ENCODE results near the gene CHIA. TPM values are rescaled to one million over a fixed set of nuclear protein-coding genes. Genes with fewer than 3 reads are reported as not detected.

The CHIA gene
- total and polyA plus RNA-seq, 2 of the 13 experiments (the other 11 are each of a cell fraction or from before 2014, with no cell fraction given), result not detected

DNA sequence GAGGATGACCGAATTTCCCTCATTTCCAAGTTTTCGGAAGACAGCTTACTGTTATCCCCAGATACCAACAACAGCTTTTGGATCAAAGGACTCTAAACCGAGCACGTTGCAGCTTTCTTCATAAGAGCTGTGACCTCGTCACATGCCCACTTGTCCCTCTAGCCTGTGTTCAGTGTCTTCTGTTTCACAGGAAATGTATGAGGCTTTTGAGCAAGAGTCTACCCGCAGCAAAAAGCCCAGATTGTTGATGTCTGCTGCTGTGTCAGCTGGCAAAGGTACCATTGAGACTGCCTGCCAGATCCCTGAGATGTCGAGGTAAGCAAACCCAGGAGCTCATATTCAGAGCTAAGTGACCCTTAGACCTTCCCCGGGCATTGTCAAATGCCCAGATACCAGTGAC, 39.1 kb upstream of the CHIA start:
- Histone ChIP-seq H3K79me2 (ENCODE audit: insufficient read depth, low read length) (no peaks in the 10 kb centered on the region), H3K4me1 (ENCODE audit: insufficient read depth, low read length) (peaks cover 70% of the 10 kb centered on the region), H3K4me2 (ENCODE audit: low read depth, low read length) (no peak overlapping the region), H3K4me3 (replicated peaks in 1 of 3; ENCODE audit: insufficient read depth in 1 of 3, low read depth in 2 of 3, low read length in 3 of 3) (no peak overlapping the region), H3K36me3 (replicated peaks in 1 of 2; ENCODE audit: control insufficient read depth in 1 of 2, insufficient read depth in 2 of 2, low read length in 2 of 2) (no peaks in the 10 kb centered on the region), H3K27me3 (ENCODE audit: control insufficient read depth in 1 of 2, insufficient read depth in 2 of 2, low read length in 2 of 2) (peaks cover 5 to 6% of the 10 kb centered on the region in 2 experiments; a peak in 2 of 5 replicates), H3K9ac (ENCODE audit: insufficient read depth, low read depth, low read length) (no peak overlapping the region), H2AFZ (ENCODE audit: low read length) (no peak overlapping the region), H3K27ac (ENCODE audit: extremely low read length, insufficient read depth, low read length) (no peak overlapping the region), H4K20me1 (ENCODE audit: insufficient read depth, low read length) (no peaks in the 10 kb centered on the region), H3K9me3 (ENCODE audit: low read length) (no peaks in the 10 kb centered on the region)
- intact Hi-C loops (cut with micrococcal nuclease; ENCODE audit: unreplicated experiment), result no loop called here
- WGBS (ENCODE audit: low lambda C conversion rate), result 46% methylated on average over 6 of the region's 8 CpGs
- FAIRE-seq (no peak), DNase-seq (ENCODE audit: low spot score) (no peak), ATAC-seq (no peak)
- CTCF ChIA-PET (ENCODE audit: low intra/inter-chr PET ratio, low total read pairs), result no interaction called here
- in situ Hi-C loops (cut with HindIII; ENCODE audit: extremely low pct_ligation_motif_present, low pct_unique_long_range_greater_than_20kb), result no loop called here
- POLR2A ChIA-PET, result no interaction called here
- BruUV-seq (replicated peaks), result no TSS peak
- TF ChIP-seq ZNF121 (CRISPR knock-in tag; IDR thresholded peaks at IDR 0.05), result no peak
- TF ChIP-seq, protein P1, sequence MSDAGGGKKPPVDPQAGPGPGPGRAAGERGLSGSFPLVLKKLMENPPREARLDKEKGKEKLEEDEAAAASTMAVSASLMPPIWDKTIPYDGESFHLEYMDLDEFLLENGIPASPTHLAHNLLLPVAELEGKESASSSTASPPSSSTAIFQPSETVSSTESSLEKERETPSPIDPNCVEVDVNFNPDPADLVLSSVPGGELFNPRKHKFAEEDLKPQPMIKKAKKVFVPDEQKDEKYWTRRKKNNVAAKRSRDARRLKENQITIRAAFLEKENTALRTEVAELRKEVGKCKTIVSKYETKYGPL (CRISPR knock-in tag; IDR thresholded peaks at IDR 0.05), result no peak
- TF ChIP-seq, protein P2, sequence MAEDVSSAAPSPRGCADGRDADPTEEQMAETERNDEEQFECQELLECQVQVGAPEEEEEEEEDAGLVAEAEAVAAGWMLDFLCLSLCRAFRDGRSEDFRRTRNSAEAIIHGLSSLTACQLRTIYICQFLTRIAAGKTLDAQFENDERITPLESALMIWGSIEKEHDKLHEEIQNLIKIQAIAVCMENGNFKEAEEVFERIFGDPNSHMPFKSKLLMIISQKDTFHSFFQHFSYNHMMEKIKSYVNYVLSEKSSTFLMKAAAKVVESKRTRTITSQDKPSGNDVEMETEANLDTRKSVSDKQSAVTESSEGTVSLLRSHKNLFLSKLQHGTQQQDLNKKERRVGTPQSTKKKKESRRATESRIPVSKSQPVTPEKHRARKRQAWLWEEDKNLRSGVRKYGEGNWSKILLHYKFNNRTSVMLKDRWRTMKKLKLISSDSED (CRISPR knock-in tag; IDR thresholded peaks at IDR 0.05), result no peak
- TF ChIP-seq NCOA1 (CRISPR knock-in tag; IDR thresholded peaks at IDR 0.05), result no peak
- TF ChIP-seq ZNF251 (CRISPR knock-in tag; IDR thresholded peaks at IDR 0.05), result no peak
- no peak for TF ChIP-seq CEBPG (CRISPR knock-in tag; IDR thresholded peaks at IDR 0.05)
- TF ChIP-seq ZNF737 (CRISPR knock-in tag; IDR thresholded peaks at IDR 0.05; ENCODE audit: borderline replicate concordance), result no peak
- TF ChIP-seq ZFP36 (IDR thresholded peaks at IDR 0.05; ENCODE audit: borderline replicate concordance, low read depth, low read length, partially characterized antibody), result no peak
- no peak for TF ChIP-seq SMAD3 (CRISPR knock-in tag; IDR thresholded peaks at IDR 0.05)

All from HepG2 (cell line).